K562 (cell line): ENCODE results near the gene SCFD1. TPM values are rescaled to one million over a fixed set of nuclear protein-coding genes. Genes with fewer than 3 reads are reported as not detected.

Experiments used
- ARID1B ChIP-seq: fragments of 450-650 bp; IDR thresholded peaks from 2 replicates; pipeline ENCODE4 v1.6.1; 2016; ENCODE audit warnings: antibody characterized with exemption, mild to moderate bottlenecking, inconsistent platforms
- CBX2 ChIP-seq: fragments of 200-600 bp; sonication (generic); IDR thresholded peaks from one replicate; pipeline ENCODE4 v1.6.1; 2012; ENCODE audit warnings: mild to moderate bottlenecking, low read length, inconsistent platforms; ENCODE audit not compliant: insufficient read depth, poor library complexity, severe bottlenecking
- CREBBP ChIP-seq: IDR thresholded peaks from one replicate; pipeline ENCODE4 v1.6.1; 2012; ENCODE audit warnings: low read depth, mild to moderate bottlenecking, control low read depth, inconsistent platforms, low read length
- JUND ChIP-seq, 2 experiments: IDR thresholded peaks; 2 replicates in 1 of 2; 3 replicates in 1 of 2; pipeline ENCODE4 v1.6.1; 2011; ENCODE audit warnings: borderline replicate concordance in 2 of 2, low read depth in 2 of 2, low read length in 2 of 2, improper control_type of control experiment in 1 of 2, missing biosample characterization in 1 of 2, missing genetic modification characterization in 1 of 2, missing genetic modification reagents in 1 of 2
- L3MBTL2 ChIP-seq: fragments of 450-650 bp; IDR thresholded peaks from 2 replicates; pipeline ENCODE4 v1.6.1; 2016; ENCODE audit warnings: mild to moderate bottlenecking, moderate library complexity
- LEF1 ChIP-seq: fragments of 450-650 bp; IDR thresholded peaks from 2 replicates; pipeline ENCODE4 v1.6.1; 2016; ENCODE audit warnings: mild to moderate bottlenecking
- MAX ChIP-seq: sonication (generic); formaldehyde crosslinking; IDR thresholded peaks from 2 replicates; pipeline ENCODE4 v1.9.0; 2022; ENCODE audit warnings: mild to moderate bottlenecking, missing genetic modification reagents
- OTX1 ChIP-seq: fragments of 450-650 bp; formaldehyde crosslinking; IDR thresholded peaks from 2 replicates; pipeline ENCODE4 v1.4.0; 2022; ENCODE audit warnings: mild to moderate bottlenecking
- SMAD1 ChIP-seq: fragments of 150-350 bp; IDR thresholded peaks from 2 replicates; pipeline ENCODE4 v1.6.1; 2014; ENCODE audit warnings: low read length, low read depth; ENCODE audit not compliant: partially characterized antibody
- TAF9B ChIP-seq: fragments of 450-650 bp; IDR thresholded peaks from 2 replicates; pipeline ENCODE4 v1.6.1; 2018; ENCODE audit warnings: mild to moderate bottlenecking; ENCODE audit not compliant: partially characterized antibody
- VEZF1 ChIP-seq: fragments of 200-800 bp; sonication (Bioruptor generic); IDR thresholded peaks from 2 replicates; pipeline ENCODE4 v1.6.1; 2017; ENCODE audit warnings: missing genetic modification characterization, missing compliant biosample characterization
- ZBTB40 ChIP-seq, 2 experiments: fragments of 450-650 bp in 1 of 2; sonication (generic) in 1 of 2; formaldehyde crosslinking in 1 of 2; IDR thresholded peaks; 2 replicates each; pipeline versions ENCODE4 v1.7.1 to v1.9.0; 2016 to 2022; ENCODE audit warnings: inconsistent platforms in 1 of 2, mild to moderate bottlenecking in 1 of 2, missing genetic modification reagents in 1 of 2
- ZNF232 ChIP-seq: sonication (generic); formaldehyde crosslinking; IDR thresholded peaks from 2 replicates; pipeline ENCODE4 v1.8.0; 2022; ENCODE audit warnings: mild to moderate bottlenecking, missing genetic modification reagents
- ZNF431 ChIP-seq: sonication (generic); formaldehyde crosslinking; IDR thresholded peaks from 2 replicates; pipeline ENCODE4 v1.8.0; 2022; ENCODE audit warnings: mild to moderate bottlenecking, missing genetic modification reagents
- ZNF589 ChIP-seq: fragments of 200-800 bp; sonication (Bioruptor generic); IDR thresholded peaks from 2 replicates; pipeline ENCODE4 v1.6.1; 2016; ENCODE audit warnings: low read depth, missing genetic modification characterization, missing compliant biosample characterization
- polyA plus RNA-seq, 8 experiments: library from polyadenylated mRNA; depleted of rRNA in 4 of 8; stranded (reverse) in 5 of 8; unstranded in 3 of 8; fragments of >200 nt; fragmentation: Nextera tagmentation in 2 of 8; fragmentation: Illumina TruSeq in 1 of 8; extraction: Ambion mirVana in 2 of 8; extraction: Trizol in 1 of 8; gene quantifications; 2 replicates each; pipeline versions ENCODE4 v1.2.1 to v1.2.3, GENCODE V29; 2011 to 2014; ENCODE audit warnings: inconsistent platforms in 1 of 8, missing spikeins in 1 of 8
- total RNA-seq, 7 experiments: library from RNA; depleted of rRNA in 6 of 7; stranded (reverse); fragments of >200 nt in 6 of 7; fragmentation: Illumina TruSeq in 2 of 7; extraction: Trizol in 2 of 7; gene quantifications; 2 replicates each; pipeline versions ENCODE4 v1.2.1 to v1.2.3, GENCODE V29; 2011 to 2021; ENCODE audit warnings: low replicate concordance in 1 of 7

Gene SCFD1
- total and polyA plus RNA-seq, 9 of the 15 experiments (the other 6 are each of a cell fraction or from before 2014, with no cell fraction given) = 48.9 to 112 (median 75.2) TPM

- peak; percentile 89 for TF ChIP-seq ZBTB40 (IDR thresholded peaks at IDR 0.05)
- no peak for TF ChIP-seq ZBTB40 (CRISPR knock-in tag; IDR thresholded peaks at IDR 0.05)
- TF ChIP-seq VEZF1 = peak; percentile 94
- no peak for TF ChIP-seq CBX2
- TF ChIP-seq ZNF232 = no peak
- peak; percentile 42 for TF ChIP-seq SMAD1
- 0 out of 2 replicates have a peak, but pooled peaks have one; percentile 40 for TF ChIP-seq OTX1
- peak; percentile 86 for TF ChIP-seq JUND (IDR thresholded peaks at IDR 0.05; ENCODE audit: borderline replicate concordance, low read depth, low read length)
- peak; percentile 82; the same call in 2 of the 3 replicates for TF ChIP-seq JUND (tag; IDR thresholded peaks at IDR 0.05; ENCODE audit: borderline replicate concordance, low read depth, low read length)
- TF ChIP-seq ZNF431 = 0 out of 2 replicates have a peak, but pooled peaks have one; percentile 42
- TF ChIP-seq MAX (CRISPR knock-in tag) = peak; percentile 56; the same call in 1 of the 2 replicates
- TF ChIP-seq ARID1B = 0 out of 2 replicates have a peak, but pooled peaks have one; percentile 13
- TF ChIP-seq CREBBP = no peak
- TF ChIP-seq ZNF589 (CRISPR knock-in tag) = peak; percentile 64; the same call in 1 of the 2 replicates
- peak; percentile 40; the same call in 1 of the 2 replicates for TF ChIP-seq L3MBTL2
- TF ChIP-seq TAF9B = peak; percentile 95
- no peak for TF ChIP-seq LEF1
Measured at GRCh38 chr14:30621940-30622830, at the start of gene SCFD1 (continued).
